SK-MEL-5 (cell line): ENCODE data around the gene KCTD5. TPM values are rescaled to one million over a fixed set of nuclear protein-coding genes. Genes with fewer than 3 reads are reported as not detected.

ENCODE experiments used
- DNase-seq: peaks from one replicate; pipeline ENCODE4 v3.0.0-alpha.2; 2016; ENCODE audit warnings: low read depth, low spot score
- in situ Hi-C: cut with HindIII; loops from 2 replicates; pipeline ENCODE4 v1.10.0; 2016; ENCODE audit warnings: low sequenced_read_pairs, high pct_unique_total_duplicates, low pct_unique_long_range_greater_than_20kb
- total RNA-seq: library from RNA; depleted of rRNA; stranded (reverse); fragments of >200 nt; shearing (Covaris generic); gene quantifications from 2 replicates; pipeline ENCODE4 v1.2.3, GENCODE V29; 2014

Gene KCTD5
- total RNA-seq, 1 experiment from 2014 or later = 23.4 TPM

DNA sequence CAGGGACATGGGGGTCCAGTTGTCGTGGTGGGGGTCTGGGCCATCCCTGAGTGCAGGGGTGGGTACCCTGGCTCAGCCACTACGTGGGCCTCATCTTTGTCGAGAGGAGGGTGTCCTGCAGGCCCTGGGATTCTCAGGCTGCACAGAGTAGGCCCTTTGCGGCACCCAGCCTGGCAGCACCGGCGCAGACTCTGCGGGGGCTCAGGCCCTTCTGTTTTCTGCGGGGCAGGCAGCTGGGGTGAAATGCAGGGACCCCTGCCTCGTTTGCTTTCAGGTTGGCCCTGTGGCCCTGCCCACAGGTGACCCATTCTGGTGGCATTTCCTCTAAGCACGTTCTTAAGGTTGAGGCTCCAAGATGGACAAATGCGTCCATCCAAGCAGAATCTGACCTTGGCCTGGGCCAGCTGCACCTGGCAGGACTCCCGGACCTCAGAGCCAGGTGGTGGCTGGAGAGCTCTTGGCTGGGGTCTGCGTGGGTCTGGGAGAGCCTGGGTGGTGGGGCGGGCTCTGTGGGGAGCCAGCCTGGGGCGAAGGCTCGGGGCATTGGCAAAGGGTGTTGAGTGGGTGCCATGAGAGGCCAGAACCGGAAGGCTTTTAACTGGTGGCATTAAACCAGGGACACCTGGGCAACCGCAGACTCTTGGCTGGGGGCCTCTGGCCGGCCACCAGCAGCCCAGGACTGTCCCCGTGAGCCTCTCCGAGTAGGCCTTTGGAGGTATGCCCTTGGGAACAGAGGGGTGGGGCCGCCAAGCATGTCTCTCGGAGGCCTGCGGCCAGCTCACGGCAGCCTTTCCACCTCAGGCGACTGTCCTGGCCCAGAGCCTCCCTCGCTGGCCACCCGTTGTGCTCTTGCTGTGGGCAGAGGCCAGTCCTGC lies 20.8 kb downstream of the KCTD5 start:
- DNase-seq = no peak
- in situ Hi-C loops = no loop called here

DNA sequence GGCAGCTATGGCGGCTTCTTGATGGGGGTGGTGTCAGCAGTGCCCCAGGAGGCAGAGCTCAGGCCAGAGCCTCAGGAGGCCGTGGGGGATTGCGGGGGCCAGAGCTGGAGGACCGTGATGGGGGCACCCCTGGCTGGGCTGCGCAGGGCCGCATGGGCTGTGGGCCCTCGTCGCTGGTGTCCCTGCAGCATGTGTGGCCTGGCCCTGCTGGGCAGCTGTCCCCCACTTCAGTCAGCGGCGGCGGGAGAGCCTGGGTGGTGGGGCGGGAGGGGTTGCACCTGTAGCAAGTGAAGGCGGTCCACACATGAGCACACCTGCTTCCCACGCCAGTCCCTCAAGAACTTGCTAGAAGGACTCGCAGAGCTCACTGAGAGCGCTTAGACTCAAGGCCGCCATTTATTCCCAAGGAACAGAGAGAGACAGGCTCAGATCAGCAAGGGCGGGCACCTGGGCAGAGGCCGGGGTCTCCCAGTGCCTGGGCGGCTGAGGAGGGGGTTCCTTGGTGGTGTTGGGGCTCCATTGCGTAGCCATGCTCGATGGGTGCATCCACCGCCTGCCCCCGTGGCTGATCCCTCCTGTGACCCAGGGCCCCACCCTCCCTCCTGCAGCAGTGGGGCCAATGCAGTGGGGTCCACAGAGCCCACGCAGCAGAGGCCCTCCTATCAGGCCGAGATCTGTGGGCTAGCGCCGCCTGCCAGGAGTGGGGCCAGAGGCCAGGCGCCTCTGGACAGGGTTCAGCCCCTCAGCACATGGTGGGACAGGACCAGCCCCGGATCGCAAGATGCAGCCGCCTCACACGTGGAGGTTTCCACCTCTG lies 22.1 kb downstream of the KCTD5 start:
- no peak for DNase-seq
- in situ Hi-C loops = no loop called here

DNA sequence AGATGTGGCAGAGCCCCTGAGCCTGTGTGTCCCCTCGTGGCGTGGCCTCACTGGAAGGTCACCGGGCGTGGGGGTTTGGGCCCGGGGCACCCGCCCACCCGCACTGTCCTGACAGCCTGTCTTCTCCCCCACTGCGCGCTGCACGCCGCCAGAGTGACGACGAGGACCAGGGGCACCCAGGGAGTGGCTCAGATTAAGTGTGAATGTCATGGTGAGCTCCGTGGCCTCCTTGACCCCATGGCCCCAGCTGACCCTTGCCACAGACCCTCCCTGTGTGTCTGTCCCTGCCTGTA lies 22.6 kb downstream of the KCTD5 start:
- in situ Hi-C loops = no loop called here

DNA sequence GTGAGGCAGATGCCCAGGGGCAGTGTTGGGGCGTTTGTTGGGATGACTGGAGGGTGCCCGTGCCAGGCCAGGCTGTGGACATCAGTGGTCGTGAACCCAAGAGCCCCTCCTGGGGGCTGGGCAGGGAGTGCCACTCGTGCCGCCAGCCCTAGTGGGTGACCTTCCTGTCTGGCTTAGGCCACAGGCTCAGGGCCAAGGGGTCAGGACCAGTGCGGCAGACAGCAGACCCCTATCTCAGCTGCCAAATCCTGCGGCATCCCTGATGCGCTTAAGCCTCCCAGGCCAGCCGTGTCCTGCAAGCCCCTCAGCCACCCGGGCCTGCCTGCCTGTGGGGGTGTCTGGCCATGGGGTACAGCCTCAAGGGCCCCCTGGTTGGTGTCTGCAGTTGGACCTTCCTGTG lies 23.0 kb downstream of the KCTD5 start:
- in situ Hi-C loops = no loop called here
- DNase-seq = no peak

More for the DNA sequence above, 22.6 kb downstream of the KCTD5 start:
- no peak for DNase-seq

DNA sequence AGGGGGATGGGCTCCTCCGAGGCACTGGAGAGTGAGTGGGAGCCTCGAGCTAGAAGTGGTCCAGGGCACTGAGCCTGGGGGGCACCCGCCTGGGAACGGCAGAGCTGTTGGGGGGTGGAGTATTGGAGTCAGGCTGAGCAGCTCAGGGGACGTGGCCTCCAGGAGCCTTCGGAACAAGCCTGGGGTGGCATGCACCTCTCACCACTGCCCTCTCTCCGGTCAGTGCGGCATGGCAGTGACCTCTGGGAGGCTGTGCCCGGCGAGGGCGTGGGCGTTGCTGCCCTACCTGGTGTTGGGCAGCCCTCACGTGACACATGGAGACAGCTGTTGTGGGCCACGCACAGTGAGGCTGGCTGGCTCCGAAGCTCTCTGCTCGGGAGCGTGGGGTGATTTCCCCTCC lies 23.8 kb downstream of the KCTD5 start:
- in situ Hi-C loops = no loop called here
- no peak for DNase-seq

DNA sequence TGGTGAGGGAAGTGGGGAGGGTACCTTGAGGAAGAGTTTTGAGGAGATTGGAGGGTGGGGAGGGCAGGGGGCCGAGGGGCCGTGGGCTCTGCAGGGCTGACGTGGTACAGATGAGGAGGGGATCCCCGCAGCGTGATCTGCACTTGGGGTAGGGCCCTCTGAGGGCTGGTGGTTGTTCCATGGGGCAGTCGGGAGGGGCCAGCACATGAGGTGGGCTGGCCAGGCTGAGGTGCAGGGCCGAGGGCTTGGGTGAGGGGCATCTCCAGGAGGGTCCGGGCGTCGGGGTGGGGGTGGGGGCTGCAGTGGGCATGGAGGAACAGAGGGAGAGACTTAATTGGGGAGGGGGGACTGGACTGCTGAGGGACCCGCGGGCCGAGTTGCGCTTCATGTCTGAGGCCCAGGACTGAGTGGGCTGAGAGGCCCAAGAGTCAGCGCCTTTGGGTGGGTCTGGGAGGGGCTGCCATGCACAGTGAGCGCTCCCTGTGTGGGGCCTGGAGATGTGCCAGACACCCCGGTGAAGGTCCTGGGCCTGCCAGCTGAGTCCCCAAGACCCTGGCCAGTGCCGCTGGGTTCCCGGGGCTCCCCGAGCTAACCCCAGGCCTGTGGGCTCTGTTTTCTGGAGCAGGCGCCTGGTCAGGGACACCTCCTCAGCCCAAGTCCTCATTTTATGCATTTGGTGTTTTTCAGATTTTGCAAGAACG lies 24.4 kb downstream of the KCTD5 start:
- no peak for DNase-seq
- in situ Hi-C loops = no loop called here

DNA sequence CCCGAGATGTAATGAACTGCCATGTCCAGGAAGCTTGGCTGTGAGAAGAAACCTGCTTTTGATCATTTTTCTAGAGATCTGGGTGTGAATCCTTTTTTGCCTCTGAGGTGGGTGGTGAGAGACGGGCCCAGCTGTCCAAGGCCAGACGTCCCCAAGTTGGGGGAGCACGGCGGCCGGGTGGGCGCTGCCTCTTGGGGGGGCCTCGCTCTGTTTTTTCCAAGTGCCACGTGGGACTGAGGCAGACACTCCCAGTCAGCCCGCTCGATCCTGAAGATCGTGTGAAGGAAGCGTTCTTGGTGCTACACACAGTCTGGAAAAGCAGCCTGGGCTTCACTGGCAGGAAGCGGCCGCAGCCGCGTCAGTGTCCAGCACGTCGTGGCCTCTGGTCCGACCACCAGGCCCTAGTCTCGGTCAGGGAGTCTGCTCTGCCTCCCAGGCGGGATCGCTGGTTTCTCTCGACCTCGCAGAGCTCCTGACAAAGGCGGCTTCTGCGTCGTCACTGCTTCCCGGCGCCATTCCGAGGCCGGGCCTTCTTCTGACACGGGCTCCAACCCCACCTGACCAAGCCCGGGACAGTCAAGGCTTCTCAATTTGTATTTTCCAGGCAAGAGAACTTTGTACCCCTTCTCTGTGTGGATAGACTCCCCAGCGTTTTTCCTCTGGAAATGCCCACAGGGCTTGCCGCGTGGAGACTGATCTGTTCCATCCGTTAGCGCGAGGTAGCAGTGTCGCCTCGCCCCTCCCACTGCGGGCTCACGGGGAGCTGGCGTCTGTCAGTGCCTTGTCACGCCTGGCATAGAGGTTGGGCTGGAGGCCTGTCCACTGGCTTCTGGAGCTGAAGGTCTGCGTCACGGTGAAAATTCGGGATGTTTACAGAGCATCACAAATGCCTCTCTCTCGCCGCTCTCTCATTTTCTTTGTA lies 25.3 kb downstream of the KCTD5 start:
- DNase-seq = no peak
- in situ Hi-C loops = no loop called here

DNA sequence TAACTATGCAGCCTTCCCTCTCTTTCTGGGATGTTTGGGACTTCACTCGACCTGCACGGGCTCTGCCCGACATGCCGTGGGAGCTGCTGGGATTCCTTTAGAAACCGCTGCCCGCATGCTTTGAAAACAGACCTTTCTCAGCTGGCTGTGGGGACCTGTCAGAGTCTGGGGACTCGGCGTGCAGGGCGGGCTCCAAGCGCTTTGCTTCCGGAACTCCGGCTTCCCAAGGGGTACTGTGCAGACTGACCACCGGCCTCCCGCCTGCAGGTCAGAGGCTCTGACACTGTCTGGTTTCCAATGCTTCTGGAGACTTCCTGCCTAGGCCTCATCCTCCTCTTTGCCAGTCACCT lies 25.9 kb downstream of the KCTD5 start:
- no peak for DNase-seq
- in situ Hi-C loops = no loop called here

DNA sequence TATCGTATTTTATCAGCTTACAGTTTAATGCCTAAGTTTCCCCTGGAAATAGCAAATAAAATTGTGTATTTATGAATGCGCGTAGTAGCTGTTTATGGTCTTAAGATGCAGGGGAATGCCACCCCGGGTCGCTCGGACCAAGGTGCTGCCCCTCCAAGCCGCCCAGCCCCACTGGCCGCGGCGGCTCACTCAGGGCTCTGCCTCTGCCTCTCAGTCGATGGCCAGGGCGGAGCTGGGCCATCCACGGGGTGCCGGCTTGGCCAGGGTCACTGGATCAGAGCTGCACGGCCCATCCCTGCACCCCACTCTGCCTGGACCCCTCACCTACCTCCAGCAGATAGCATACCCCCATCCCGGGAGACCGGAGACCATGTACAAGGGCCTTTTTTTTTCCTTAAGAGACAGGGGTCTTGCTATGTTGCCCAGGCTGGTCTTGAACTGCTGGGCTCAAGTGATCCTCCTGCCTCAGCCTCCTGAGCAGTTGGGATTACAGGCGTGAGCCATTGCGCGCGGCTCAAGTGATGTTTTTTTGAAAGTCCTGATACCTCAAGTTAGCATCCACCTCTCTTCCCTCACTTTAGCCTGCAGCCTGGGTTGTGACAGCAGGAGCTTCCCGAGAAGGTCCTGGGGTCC lies 26.7 kb downstream of the KCTD5 start:
- in situ Hi-C loops = no loop called here
- DNase-seq = no peak

DNA sequence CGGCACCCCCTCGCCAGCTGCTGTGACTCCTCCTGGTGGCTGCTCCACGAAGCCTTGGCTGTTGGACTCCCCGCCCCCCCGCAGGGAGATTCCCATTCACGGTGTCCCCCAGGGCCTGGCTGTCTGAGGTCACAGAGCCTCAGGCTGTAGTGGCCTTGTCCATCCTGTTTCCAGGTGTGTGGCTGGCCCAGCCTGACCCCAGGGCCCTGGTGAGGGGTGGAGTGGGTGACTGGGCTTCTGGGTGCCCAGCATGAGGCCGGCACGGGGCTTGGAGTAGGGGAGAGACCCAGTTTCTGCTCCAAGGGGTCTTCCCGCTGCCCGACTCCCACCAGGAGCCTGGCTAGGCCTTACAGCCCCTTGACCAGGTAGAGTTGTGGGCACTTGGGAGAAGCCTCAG lies 27.3 kb downstream of the KCTD5 start:
- in situ Hi-C loops = no loop called here
- no peak for DNase-seq

DNA sequence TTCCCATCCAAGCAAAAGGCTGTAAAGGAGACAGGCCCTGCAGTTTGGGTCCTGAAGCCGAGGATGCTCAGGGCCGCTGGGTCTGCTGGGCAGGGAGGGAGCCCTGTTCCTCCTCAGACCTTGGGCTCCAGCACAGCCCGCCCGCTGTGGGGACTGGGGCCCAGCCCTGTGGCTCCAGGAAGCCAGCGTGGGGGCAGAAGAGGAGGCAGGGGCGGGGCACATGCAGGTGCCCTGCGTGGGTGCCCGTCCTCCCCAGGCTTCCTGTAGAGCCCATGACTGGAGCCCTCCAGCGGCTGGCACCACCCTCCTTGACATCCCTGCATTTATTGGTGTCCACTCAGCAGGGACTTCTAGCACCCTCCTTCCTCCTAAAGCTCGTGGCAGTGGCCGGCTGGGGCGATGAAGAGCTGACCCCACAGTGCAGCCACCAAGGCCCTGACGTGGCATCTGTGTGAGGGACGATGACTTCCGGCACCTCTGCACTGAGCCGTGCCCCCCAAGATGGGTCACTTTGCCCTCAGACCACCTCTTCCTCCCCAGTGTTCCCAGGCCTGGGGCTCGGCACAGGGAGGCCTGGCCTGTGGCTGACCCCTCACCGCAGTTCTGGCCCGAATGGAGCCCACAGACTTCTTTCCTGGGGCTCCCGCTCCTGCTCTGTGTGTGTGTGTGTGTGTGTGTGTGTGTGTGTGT lies 27.8 kb downstream of the KCTD5 start:
- in situ Hi-C loops = no loop called here
- DNase-seq = no peak

DNA sequence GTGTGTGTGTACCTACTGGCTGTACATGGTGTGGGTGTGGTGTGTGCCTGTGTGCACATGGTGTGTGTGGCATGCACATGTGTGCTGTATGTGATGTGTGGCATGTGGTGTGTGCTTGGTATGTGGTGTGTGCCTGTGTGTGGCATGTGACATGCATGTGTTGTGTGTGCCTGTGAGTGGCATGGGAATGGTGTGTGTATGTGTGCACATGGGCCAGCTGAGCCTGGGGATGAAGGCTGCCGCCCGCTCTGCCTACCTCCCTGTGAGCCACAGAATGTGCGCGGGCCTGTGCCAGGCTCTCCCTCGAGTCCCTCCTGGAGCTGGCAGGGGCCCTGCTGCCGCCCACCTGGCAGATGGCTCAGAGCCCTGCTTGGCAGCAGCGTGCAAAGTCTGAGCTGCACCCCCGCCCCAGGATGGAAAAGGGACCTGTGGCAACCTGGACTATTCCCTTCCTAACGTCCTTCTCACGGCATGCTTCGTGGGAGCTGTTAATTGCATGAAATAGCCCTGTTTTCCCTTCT lies 28.4 kb downstream of the KCTD5 start:
- no peak for DNase-seq
- in situ Hi-C loops = no loop called here

DNA sequence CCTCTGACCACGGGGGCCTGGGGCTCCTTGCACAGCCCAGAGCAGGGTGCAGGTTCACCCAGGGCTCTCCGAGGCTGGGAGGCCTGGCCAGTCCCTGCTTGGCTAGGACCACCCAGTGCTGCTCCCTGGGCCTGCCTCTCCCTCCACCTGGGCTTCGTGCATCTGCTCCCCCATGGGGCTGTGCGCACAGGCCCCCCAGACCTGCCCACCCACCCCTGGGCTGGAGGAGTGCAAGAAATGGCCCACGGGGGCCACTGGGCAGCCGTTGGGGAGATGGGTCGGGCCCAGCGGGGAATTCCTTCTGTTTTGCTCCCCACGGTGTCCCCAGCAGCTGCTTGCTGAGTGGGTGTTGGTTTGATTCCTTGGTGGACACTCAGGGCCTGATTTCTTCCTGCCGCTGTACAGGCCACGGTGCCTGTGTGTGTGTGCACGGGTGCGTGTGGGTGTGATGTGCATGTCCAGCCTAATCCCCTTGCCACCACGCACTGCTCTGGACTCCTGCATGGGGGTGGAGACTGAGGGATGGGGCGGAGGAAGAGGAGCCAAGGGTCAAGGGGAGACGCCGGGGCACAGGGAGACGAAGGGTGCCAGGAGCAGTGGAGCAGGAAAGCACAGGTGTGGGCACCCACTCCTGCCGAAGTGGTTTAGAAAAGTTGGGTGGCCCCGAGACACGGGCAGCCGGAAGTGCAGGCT lies 29.2 kb downstream of the KCTD5 start:
- no peak for DNase-seq
- in situ Hi-C loops = no loop called here

DNA sequence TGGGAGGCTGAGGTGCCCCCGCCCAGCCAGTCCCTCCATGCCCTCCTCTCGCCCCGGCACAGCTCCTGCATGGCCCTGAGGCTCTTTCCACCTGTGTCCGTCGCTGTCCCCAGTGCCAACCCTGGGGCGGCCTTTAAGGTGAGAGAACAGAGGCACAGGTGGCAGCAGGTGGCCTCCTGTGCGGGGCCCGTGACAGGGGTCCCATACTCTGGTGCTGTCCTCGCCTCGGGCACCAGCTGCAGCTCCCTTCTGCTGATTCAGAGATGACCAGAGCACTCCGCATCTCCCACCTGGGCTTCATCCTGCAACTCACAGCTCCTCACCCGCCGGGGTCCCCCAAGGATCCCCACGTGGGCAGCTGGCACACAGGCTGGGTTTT lies 29.7 kb downstream of the KCTD5 start:
- DNase-seq = no peak

DNA sequence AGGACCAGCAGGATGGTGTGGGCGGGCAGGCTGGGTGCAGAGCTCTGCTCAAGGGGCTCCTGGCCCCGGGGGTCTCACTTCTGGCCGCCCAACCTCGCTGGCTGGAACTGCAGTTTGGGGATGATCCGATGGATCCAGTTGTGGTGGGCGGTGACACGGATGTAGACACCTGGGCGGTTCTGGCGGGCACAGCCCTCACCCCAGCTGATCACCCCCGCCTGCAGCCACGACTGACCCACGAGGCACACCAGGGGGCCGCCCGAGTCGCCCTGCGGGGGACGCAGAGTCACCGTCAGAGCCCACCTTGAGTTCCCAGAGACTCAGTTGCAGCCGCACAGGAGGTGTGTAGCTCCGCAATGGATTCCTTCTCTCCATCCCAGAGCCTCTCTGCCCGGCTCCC lies 30.2 kb downstream of the KCTD5 start:
- in situ Hi-C loops = no loop called here
- no peak for DNase-seq

More for the DNA sequence above, 29.7 kb downstream of the KCTD5 start:
- in situ Hi-C loops = no loop called here

DNA sequence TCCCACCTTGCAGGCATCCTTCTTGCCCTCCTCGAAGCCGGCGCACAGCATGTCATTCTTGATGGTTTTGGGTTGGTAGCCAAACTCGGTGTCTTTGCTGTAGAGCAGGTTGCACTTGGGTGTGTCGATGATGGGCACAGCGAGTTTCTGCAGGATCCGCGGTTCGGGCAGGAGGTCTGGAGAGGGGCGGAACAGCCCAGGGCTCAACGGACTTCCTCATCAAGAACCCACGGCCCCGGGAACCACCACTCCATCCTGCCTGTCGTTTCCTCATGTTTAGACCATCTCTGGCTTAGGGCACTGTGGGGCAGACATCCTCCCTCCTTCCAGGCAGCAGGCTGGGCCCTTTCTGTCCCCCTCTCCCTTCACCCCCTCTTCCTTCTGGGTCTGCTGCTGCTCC lies 31.2 kb downstream of the KCTD5 start:
- in situ Hi-C loops = no loop called here
- DNase-seq = no peak
